Activated naive CD8-positive, alpha-beta T cell treated with anti-CD3 and anti-CD28 coated beads, Interleukin-2, amount 10 ng/mL, durations not matched to agents 7 days and 5 days (primary cell): Measurements from ENCODE around the gene LRRC23. TPM values are rescaled to one million over a fixed set of nuclear protein-coding genes. Genes with fewer than 3 reads are reported as not detected.
"Not testable (repeated sequence)": the region's sequence is repeated elsewhere in the genome, so short reads cannot be mapped to it uniquely, and the experiment has no call there.

Experiments used
- ATAC-seq: fragments of 150-1000 bp; cut with Tn5 transposase; one replicate; pipeline ENCODE4 v1.10.0; 2021; ENCODE audit warnings: low read depth, moderate library complexity
- POLR2A ChIA-PET: fragments of 350-600 bp; sonication (Branson Sonifier 250); formaldehyde crosslinking; loops from one replicate; lab custom pipeline; 2021; ENCODE audit warnings: antibody characterized with exemption; lab: Charles Lee
- DNase-seq: peaks from one replicate; pipeline ENCODE4 v3.0.0; 2021
- H3K27ac Mint-ChIP-seq: one replicate; pipeline ENCODE4 v1.8.0; 2022; ENCODE audit warnings: mild to moderate bottlenecking, mixed read lengths
- H3K27me3 Mint-ChIP-seq: one replicate; pipeline ENCODE4 v1.8.0; 2022; ENCODE audit warnings: mild to moderate bottlenecking, moderate library complexity, mixed read lengths
- H3K36me3 Mint-ChIP-seq: one replicate; pipeline ENCODE4 v1.8.0; 2021; ENCODE audit warnings: mild to moderate bottlenecking, mixed read lengths
- H3K4me1 Mint-ChIP-seq: one replicate; pipeline ENCODE4 v1.8.0; 2021; ENCODE audit warnings: mixed read lengths
- H3K4me3 Mint-ChIP-seq: one replicate; pipeline ENCODE4 v1.8.0; 2022; ENCODE audit warnings: mild to moderate bottlenecking, moderate library complexity, mixed read lengths
- H3K9me3 Mint-ChIP-seq: one replicate; pipeline ENCODE4 v1.8.0; 2021; ENCODE audit warnings: mixed read lengths
- total RNA-seq, 2 experiments: library from RNA; stranded (reverse); gene quantifications; one replicate each; pipeline ENCODE4 v1.2.3, GENCODE V29; 2021

The LRRC23 gene, protein sequence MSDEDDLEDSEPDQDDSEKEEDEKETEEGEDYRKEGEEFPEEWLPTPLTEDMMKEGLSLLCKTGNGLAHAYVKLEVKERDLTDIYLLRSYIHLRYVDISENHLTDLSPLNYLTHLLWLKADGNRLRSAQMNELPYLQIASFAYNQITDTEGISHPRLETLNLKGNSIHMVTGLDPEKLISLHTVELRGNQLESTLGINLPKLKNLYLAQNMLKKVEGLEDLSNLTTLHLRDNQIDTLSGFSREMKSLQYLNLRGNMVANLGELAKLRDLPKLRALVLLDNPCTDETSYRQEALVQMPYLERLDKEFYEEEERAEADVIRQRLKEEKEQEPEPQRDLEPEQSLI
- 1 to 10 TPM; 8.1 to 8.3 TPM for total RNA-seq

DNA sequence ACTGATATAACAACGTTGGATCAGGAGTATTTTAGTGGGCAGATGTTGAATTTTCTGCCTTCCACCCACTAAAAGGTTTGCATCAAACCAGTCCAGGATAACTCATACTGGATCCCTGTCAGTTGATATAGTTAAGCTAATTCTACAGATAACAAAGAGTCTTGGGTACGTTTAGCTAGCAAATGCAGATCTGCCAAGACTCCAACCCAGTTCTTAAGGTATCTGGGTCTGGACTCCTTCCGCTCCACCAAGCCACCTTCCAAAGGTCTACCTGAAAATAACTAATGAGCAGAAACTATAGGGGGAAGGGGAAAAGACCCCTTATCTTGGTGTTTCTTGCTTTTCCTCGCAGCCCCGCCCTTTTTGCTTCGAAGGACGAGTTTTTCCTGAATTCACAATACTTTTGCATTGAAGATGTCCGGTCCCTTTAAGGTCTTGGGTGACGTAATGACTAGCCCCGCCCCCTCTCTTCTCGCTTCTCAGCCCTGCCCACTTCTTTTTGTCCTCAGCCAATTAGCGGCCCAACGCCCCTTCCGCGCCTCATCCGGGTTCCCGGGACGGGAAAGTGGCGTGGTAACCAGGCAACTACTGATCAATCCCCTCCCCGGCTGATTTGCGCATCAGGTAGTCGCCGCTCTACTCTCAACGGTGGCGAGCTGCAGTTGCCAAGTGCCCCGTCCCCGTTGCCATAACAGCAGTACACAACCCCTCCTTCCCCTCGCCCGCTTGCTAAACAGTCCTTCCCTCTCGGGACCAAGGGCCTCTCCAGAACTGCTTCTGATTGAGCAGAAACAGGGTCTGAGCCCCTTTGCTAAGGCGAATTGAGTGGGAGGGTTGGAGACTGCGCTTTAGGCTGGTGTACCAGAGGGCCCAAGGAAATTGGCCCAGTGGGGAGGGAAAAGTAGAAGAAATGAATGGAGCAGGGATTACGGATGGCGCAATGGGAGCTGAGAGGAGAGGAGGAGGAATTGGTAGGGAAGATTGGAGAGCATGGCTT is at the start of gene LRRC23:
LRRC23 (plus strand) TSS at position 543 of the 997 bp plus-strand sequence. CDS start 812 bp downstream, outside the sequence.
- POLR2A ChIA-PET, result interaction anchor here (0.9 to 2.4 kb wide), 4 partner anchors 10 to 39 kb away, joined by 4 to 17 read pairs (median 10); partner anchors contain the start of genes C12orf57, ENO2, RNU7-1 and SPSB2
- H3K27ac Mint-ChIP-seq, result no peak within 1 kb of the TSS

GRCh38 chr12:6855322-6855721 is 49.3 kb upstream of the LRRC23 start:
- ATAC-seq (no peak), DNase-seq (no peak)
- POLR2A ChIA-PET, result interaction anchor here (7.2 kb wide), 1 partner anchor 11 kb away, joined by 106 read pairs; the partner anchor contains the start of gene TPI1
- no peak overlapping the region for H3K4me3 Mint-ChIP-seq
- H3K27ac Mint-ChIP-seq, result no peak overlapping the region
- no peaks in the 10 kb centered on the region for H3K27me3 Mint-ChIP-seq
- H3K4me1 Mint-ChIP-seq, result peaks cover 19% of the 10 kb centered on the region
- H3K9me3 Mint-ChIP-seq, result no peaks in the 10 kb centered on the region
- H3K36me3 Mint-ChIP-seq, result peaks cover 17% of the 10 kb centered on the region

More for the DNA sequence above, at the start of gene LRRC23:
- ATAC-seq (peak; percentile 94), DNase-seq (peak; percentile 93)
- no peak within 1 kb of the TSS for H3K4me3 Mint-ChIP-seq
- no peaks in the 10 kb centered on the region for H3K9me3 Mint-ChIP-seq
- H3K27me3 Mint-ChIP-seq, result no peaks in the 10 kb centered on the region
- H3K36me3 Mint-ChIP-seq, result no peaks in the 10 kb centered on the region
- H3K4me1 Mint-ChIP-seq, result peaks cover 11% of the 10 kb centered on the region

GRCh38 chr12:6858799-6859198 is 45.8 kb upstream of the LRRC23 start:
- no peak overlapping the region for H3K27ac Mint-ChIP-seq
- ATAC-seq (no peak), DNase-seq (no peak)
- H3K4me1 Mint-ChIP-seq, result peaks cover 6% of the 10 kb centered on the region
- POLR2A ChIA-PET, result no interaction called here
- no peaks in the 10 kb centered on the region for H3K27me3 Mint-ChIP-seq
- H3K4me3 Mint-ChIP-seq, result no peak overlapping the region
- H3K9me3 Mint-ChIP-seq, result no peaks in the 10 kb centered on the region
- peaks cover 28% of the 10 kb centered on the region for H3K36me3 Mint-ChIP-seq

DNA sequence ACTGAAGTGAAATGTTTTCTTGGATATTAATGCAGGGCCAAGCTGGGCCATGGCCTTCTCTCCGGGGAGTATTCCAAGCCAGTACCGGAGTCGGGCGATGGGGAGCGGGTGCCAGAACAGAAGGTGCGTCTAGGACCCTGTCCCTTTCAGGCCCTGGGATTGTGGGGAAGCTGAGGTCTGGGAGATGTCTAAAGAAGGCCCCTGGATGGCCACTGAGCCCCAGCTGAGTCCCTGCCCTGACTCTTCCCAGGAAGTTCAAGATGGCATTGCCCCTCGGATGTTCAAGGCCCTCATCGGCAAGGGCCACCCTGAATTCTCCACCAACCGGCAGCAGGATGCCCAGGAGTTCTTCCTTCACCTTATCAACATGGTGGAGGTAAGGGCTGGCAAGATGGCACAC is 44.5 kb upstream of the LRRC23 start:
- no peak for ATAC-seq
- Mint-ChIP-seq H3K4me1 (no peaks in the 10 kb centered on the region), H3K27me3 (no peaks in the 10 kb centered on the region), H3K4me3 (no peak overlapping the region), H3K27ac (no peak overlapping the region), H3K36me3 (peaks cover 31% of the 10 kb centered on the region), H3K9me3 (no peaks in the 10 kb centered on the region)
- POLR2A ChIA-PET, result interaction anchor here (1.0 to 3.2 kb wide), 3 partner anchors 8 to 12 kb away, joined by 4 to 16 read pairs (median 7); partner anchors contain the start of genes CDCA3, SPSB2 and USP5
- no peak for DNase-seq

GRCh38 chr12:6860942-6861341 is 43.7 kb upstream of the LRRC23 start:
- H3K9me3 Mint-ChIP-seq, result no peaks in the 10 kb centered on the region
- peaks cover 29% of the 10 kb centered on the region for H3K36me3 Mint-ChIP-seq
- ATAC-seq, result no peak
- H3K27me3 Mint-ChIP-seq, result no peaks in the 10 kb centered on the region
- H3K4me1 Mint-ChIP-seq, result no peaks in the 10 kb centered on the region
- H3K4me3 Mint-ChIP-seq, result no peak overlapping the region
- POLR2A ChIA-PET, result interaction anchor here (2.0 to 3.2 kb wide), 2 partner anchors 9 to 11 kb away, joined by 7 to 16 read pairs; partner anchors contain the start of genes CDCA3, SPSB2 and USP5
- H3K27ac Mint-ChIP-seq, result no peak overlapping the region
- DNase-seq, result no peak

- POLR2A ChIA-PET, result interaction anchor here (1.1 to 3.2 kb wide), 3 partner anchors 10 to 157 kb away, joined by 3 to 16 read pairs (median 7); partner anchors contain the start of genes CDCA3, LPCAT3, SPSB2 and USP5
- H3K9me3 Mint-ChIP-seq, result no peaks in the 10 kb centered on the region
- H3K27ac Mint-ChIP-seq, result no peak overlapping the region
- H3K36me3 Mint-ChIP-seq, result peaks cover 29% of the 10 kb centered on the region
- no peak for ATAC-seq
- no peaks in the 10 kb centered on the region for H3K27me3 Mint-ChIP-seq
- H3K4me1 Mint-ChIP-seq, result peaks cover 1% of the 10 kb centered on the region
- no peak overlapping the region for H3K4me3 Mint-ChIP-seq
- DNase-seq, result no peak
Observed at GRCh38 chr12:6861391-6861790, 43.2 kb upstream of the LRRC23 start.

DNA sequence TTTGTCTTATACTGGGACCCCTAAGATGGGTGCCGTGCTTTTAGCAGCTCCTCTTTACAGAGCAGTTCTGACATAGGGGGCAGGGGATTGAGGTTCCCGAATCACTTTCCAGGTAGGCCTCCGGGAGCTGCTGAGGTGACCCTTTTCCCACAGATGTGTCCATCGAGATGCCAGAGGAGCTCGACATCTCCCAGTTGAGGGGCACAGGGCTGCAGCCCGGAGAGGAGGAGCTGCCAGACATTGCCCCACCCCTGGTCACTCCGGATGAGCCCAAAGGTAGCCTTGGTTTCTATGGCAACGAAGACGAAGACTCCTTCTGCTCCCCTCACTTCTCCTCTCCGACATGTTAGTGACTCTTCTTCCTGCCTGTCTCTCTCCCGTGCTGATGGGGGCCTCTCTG is 41.6 kb upstream of the LRRC23 start:
- POLR2A ChIA-PET, result interaction anchor here (0.5 to 7.5 kb wide), 2 partner anchors 10 to 289 kb away, joined by 3 to 106 read pairs; partner anchors contain the start of genes CDCA3 and USP5
- no peaks in the 10 kb centered on the region for H3K27me3 Mint-ChIP-seq
- H3K4me1 Mint-ChIP-seq, result peaks cover 4% of the 10 kb centered on the region
- H3K27ac Mint-ChIP-seq, result no peak overlapping the region
- peaks cover 29% of the 10 kb centered on the region for H3K36me3 Mint-ChIP-seq
- no peaks in the 10 kb centered on the region for H3K9me3 Mint-ChIP-seq
- ATAC-seq (no peak), DNase-seq (no peak)
- no peak overlapping the region for H3K4me3 Mint-ChIP-seq

DNA sequence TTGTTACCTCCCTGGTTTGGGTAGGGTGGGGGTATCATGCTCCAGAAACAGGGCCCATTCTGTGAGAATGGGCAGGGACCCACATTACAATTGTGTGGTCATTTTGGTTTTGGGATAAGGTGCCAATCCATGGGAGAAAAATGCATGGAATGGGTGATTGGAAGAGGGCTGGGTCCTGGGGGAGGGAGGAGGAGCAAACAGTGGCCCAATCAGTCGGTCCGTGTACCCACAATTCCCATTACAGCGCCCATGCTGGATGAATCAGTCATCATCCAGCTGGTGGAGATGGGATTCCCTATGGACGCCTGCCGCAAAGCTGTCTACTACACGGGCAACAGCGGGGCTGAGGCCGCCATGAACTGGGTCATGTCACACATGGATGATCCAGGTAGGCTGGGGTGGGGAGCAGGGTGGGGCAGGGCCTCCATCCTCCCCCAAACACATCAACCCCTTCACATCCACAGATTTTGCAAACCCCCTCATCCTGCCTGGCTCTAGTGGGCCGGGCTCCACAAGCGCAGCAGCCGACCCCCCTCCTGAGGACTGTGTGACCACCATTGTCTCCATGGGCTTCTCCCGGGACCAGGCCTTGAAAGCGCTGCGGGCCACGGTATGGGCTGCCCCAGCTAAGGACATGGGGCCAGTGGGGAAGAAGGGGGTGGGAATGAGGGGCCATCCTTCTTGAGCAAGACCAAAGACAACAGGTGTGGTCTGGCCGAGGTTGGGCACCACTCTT is 40.9 kb upstream of the LRRC23 start:
- POLR2A ChIA-PET, result interaction anchor here (1.4 to 7.5 kb wide), 3 partner anchors 11 to 175 kb away, joined by 4 to 106 read pairs (median 4); partner anchors contain the start of genes CDCA3, USP5 and ZNF384
- no peaks in the 10 kb centered on the region for H3K27me3 Mint-ChIP-seq
- H3K27ac Mint-ChIP-seq, result no peak overlapping the region
- no peak for ATAC-seq
- no peak overlapping the region for H3K4me3 Mint-ChIP-seq
- no peaks in the 10 kb centered on the region for H3K9me3 Mint-ChIP-seq
- no peak for DNase-seq
- H3K4me1 Mint-ChIP-seq, result peaks cover 7% of the 10 kb centered on the region
- peaks cover 34% of the 10 kb centered on the region for H3K36me3 Mint-ChIP-seq

- H3K4me3 Mint-ChIP-seq, H3K27me3 Mint-ChIP-seq, ATAC-seq, H3K27ac Mint-ChIP-seq, H3K9me3 Mint-ChIP-seq, DNase-seq: not testable (repeated sequence)
- Mint-ChIP-seq H3K36me3 (peaks cover 43% of the 10 kb centered on the region), H3K4me1 (peaks cover 21% of the 10 kb centered on the region)
- POLR2A ChIA-PET, result interaction anchor here (1.4 to 7.5 kb wide), 3 partner anchors 13 to 176 kb away, joined by 4 to 106 read pairs (median 4); partner anchors contain the start of genes CDCA3, USP5 and ZNF384
Observed at GRCh38 chr12:6865307-6865706, 39.3 kb upstream of the LRRC23 start.

- POLR2A ChIA-PET, result interaction anchor here (0.6 to 7.5 kb wide), 18 partner anchors 14 to 308 kb away, joined by 3 to 106 read pairs (median 4); partner anchors contain the start of genes C12orf57, CDCA3, COPS7A and ENO2
- Mint-ChIP-seq H3K36me3 (peaks cover 40% of the 10 kb centered on the region), H3K4me3 (peak overlapping the region; percentile 95), H3K4me1 (peaks cover 32% of the 10 kb centered on the region), H3K27me3 (no peaks in the 10 kb centered on the region), H3K9me3 (no peaks in the 10 kb centered on the region), H3K27ac (peak overlapping the region; percentile 12)
- DNase-seq, result no peak
- no peak for ATAC-seq
Observed at GRCh38 chr12:6866163-6866919, 38.3 kb upstream of the LRRC23 start.

GRCh38 chr12:6866920-6867412 is 37.7 kb upstream of the LRRC23 start:
- ATAC-seq (no peak), DNase-seq (no peak)
- Mint-ChIP-seq H3K36me3 (peaks cover 39% of the 10 kb centered on the region), H3K4me3 (peak overlapping the region; percentile 95), H3K27me3 (no peaks in the 10 kb centered on the region), H3K9me3 (no peaks in the 10 kb centered on the region), H3K27ac (peak overlapping the region; percentile 96), H3K4me1 (peaks cover 38% of the 10 kb centered on the region)
- POLR2A ChIA-PET, result interaction anchor here (0.6 to 7.5 kb wide), 21 partner anchors 14 to 309 kb away, joined by 3 to 106 read pairs (median 4); partner anchors contain the start of genes C12orf57, CDCA3, COPS7A and ENO2
